Dedifferentiated amniotic fluid mesenchymal stem cell (primary cell): ENCODE data around the gene LPP.

Source experiments
- DNase-seq: peaks from one replicate; pipeline ENCODE4 v3.0.0-alpha.2; 2016; ENCODE audit errors: extremely low spot score

LPP gene

GRCh38 chr3:188196232-188196990 is 42.5 kb downstream of the LPP start:
- no peak for DNase-seq

GRCh38 chr3:188197388-188197847 is 43.5 kb downstream of the LPP start:
- DNase-seq = no peak

- no peak for DNase-seq
Observed at GRCh38 chr3:188198001-188198400, 44.0 kb downstream of the LPP start.

GRCh38 chr3:188198760-188199327 is 44.9 kb downstream of the LPP start:
- no peak for DNase-seq

- no peak for DNase-seq
Observed at GRCh38 chr3:188199386-188199785, 45.4 kb downstream of the LPP start.

- DNase-seq = no peak
Observed at GRCh38 chr3:188200481-188200880, 46.5 kb downstream of the LPP start.

- no peak for DNase-seq
Observed at GRCh38 chr3:188202358-188203138, 48.6 kb downstream of the LPP start.

GRCh38 chr3:188204526-188204925 is 50.6 kb downstream of the LPP start:
- no peak for DNase-seq

GRCh38 chr3:188205992-188206416 is 52.0 kb downstream of the LPP start:
- no peak for DNase-seq

- no peak for DNase-seq
Observed at GRCh38 chr3:188206787-188207186, 52.8 kb downstream of the LPP start.

GRCh38 chr3:188207941-188208515 is 54.1 kb downstream of the LPP start:
- no peak for DNase-seq

GRCh38 chr3:188208516-188208981 is 54.6 kb downstream of the LPP start:
- DNase-seq = no peak

GRCh38 chr3:188209034-188209433 is 55.1 kb downstream of the LPP start:
- DNase-seq = no peak

- no peak for DNase-seq
Observed at GRCh38 chr3:188209740-188210139, 55.8 kb downstream of the LPP start.

GRCh38 chr3:188211476-188211875 is 57.5 kb downstream of the LPP start:
- no peak for DNase-seq

- no peak for DNase-seq
Observed at GRCh38 chr3:188212308-188212969, 58.5 kb downstream of the LPP start.

- no peak for DNase-seq
Observed at GRCh38 chr3:188214442-188214841, 60.5 kb downstream of the LPP start.

GRCh38 chr3:188215129-188215528 is 61.2 kb downstream of the LPP start:
- no peak for DNase-seq

GRCh38 chr3:188217011-188217463 is 63.1 kb downstream of the LPP start:
- no peak for DNase-seq

- DNase-seq = no peak
Observed at GRCh38 chr3:188217726-188218125, 63.8 kb downstream of the LPP start.

- no peak for DNase-seq
Observed at GRCh38 chr3:188218603-188219002, 64.6 kb downstream of the LPP start.

- no peak for DNase-seq
Observed at GRCh38 chr3:188219147-188219546, 65.2 kb downstream of the LPP start.
